NB4 (cell line): Measurements from ENCODE around the gene CCPG1.

Source experiments
- DNase-seq: peaks from one replicate; pipeline ENCODE4 v3.0.0; 2010; ENCODE audit warnings: low read depth
- H3K4me3 ChIP-seq: one replicate; pipeline ENCODE4 v1.5.1; 2011; ENCODE audit warnings: mild to moderate bottlenecking, low read depth, low read length, moderate library complexity
- CTCF ChIP-seq: IDR thresholded peaks from one replicate; pipeline ENCODE4 v1.5.1; 2012; ENCODE audit warnings: low read depth, low read length
- MYC ChIP-seq: IDR thresholded peaks from 2 replicates; pipeline ENCODE4 v1.6.1; 2011; ENCODE audit warnings: low read depth, low read length
- POLR2A ChIP-seq: IDR thresholded peaks from 2 replicates; pipeline ENCODE4 v1.6.1; 2011; ENCODE audit warnings: mild to moderate bottlenecking; ENCODE audit not compliant: insufficient read length; ENCODE audit errors: extremely low read depth
- TF ChIP-seq, protein P1 (sequence below): IDR thresholded peaks from 2 replicates; pipeline ENCODE4 v1.6.1; 2011; ENCODE audit warnings: low read depth, low read length

The CCPG1 gene

GRCh38 chr15:55334371-55334770 lies 73.8 kb downstream of the CCPG1 start:
- TF ChIP-seq, protein P1, sequence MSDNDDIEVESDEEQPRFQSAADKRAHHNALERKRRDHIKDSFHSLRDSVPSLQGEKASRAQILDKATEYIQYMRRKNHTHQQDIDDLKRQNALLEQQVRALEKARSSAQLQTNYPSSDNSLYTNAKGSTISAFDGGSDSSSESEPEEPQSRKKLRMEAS: no peak
- TF ChIP-seq MYC (no peak), CTCF (no peak), POLR2A (no peak)
- no peak for DNase-seq
- no peak overlapping the region for H3K4me3 ChIP-seq

- no peak overlapping the region for H3K4me3 ChIP-seq
- DNase-seq: peak; percentile 67
- TF ChIP-seq MYC (no peak), POLR2A (no peak), CTCF (no peak)
- TF ChIP-seq, protein P1: no peak
Measured at GRCh38 chr15:55327387-55327786, 80.8 kb downstream of the CCPG1 start.

DNA sequence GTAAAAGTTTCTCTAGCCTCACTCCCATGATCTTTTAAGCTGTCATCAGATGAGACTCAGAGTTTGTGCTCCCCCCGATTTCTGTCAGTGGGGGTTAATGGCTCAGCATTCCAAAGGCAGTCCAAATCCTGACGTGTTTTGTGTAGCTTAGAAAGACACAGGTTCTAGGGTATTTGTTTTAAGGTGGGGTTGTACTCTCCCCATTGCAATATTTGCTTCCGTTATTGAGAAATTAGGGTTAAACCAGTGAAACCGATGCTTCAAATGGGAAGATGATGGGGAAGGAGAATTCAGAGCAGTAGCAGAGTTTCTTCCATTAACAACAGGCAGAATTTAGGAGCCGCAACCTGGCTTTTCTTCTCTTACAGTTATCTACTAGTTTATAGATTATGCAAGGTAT lies 85.7 kb downstream of the CCPG1 start:
- TF ChIP-seq, protein P1: no peak
- no peak for TF ChIP-seq POLR2A
- no peak for TF ChIP-seq CTCF
- no peak for TF ChIP-seq MYC
- peak; percentile 63 for DNase-seq
- H3K4me3 ChIP-seq: peak overlapping the region; percentile 29

GRCh38 chr15:55320963-55321362 lies 87.2 kb downstream of the CCPG1 start:
- no peak for DNase-seq
- no peak for TF ChIP-seq POLR2A
- no peak for TF ChIP-seq CTCF
- TF ChIP-seq MYC: no peak
- TF ChIP-seq, protein P1: no peak

GRCh38 chr15:55320238-55320550 lies 88.0 kb downstream of the CCPG1 start:
- H3K4me3 ChIP-seq: peak overlapping the region; percentile 97
- TF ChIP-seq MYC: no peak
- TF ChIP-seq, protein P1: 0 out of 2 replicates have a peak, but pooled peaks have one; percentile 1
- DNase-seq: no peak

More at GRCh38 chr15:55320963-55321362, 87.2 kb downstream of the CCPG1 start:
- H3K4me3 ChIP-seq: peak overlapping the region; percentile 97

GRCh38 chr15:55319537-55320237 lies 88.5 kb downstream of the CCPG1 start:
- TF ChIP-seq CTCF (no peak), POLR2A (peak; percentile 46), MYC (0 out of 2 replicates have a peak, but pooled peaks have one; percentile 23)
- TF ChIP-seq, protein P1: peak; percentile 24
- DNase-seq: peak; percentile 84
- H3K4me3 ChIP-seq: peak overlapping the region; percentile 97
